NCI-H510A (cell line): ENCODE data around the gene MKX.

ENCODE experiments used
- DNase-seq: peaks from one replicate; lab custom pipeline; 2025; lab: John Stamatoyannopoulos, UW

The MKX gene

DNA sequence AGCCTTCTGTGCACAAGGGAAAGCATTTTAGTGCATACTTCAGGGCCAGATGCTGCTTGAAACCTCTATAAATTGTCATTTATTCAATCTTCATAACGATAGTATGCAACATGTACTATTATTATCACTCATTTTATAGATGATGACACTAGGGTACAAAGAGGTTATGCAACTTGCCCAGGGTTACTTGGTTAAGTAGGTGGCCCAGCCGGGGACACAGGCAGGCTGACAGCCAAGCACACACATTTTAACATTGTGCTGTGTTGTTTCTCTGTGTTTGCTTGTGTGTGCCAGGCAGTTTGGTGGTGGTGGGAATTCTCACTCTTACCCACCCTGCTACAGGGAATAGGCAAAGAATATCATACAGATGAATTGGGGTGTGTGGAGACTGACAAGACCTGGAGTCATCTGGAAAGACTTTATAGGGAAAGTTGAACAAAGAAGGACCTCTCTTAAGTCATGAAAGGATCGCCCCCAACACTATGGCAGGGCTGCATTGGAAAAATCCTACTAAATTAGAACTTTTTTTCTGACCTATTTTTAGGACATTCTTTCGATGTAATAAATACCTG lies 98.9 kb downstream of the MKX start:
- no peak for DNase-seq

DNA sequence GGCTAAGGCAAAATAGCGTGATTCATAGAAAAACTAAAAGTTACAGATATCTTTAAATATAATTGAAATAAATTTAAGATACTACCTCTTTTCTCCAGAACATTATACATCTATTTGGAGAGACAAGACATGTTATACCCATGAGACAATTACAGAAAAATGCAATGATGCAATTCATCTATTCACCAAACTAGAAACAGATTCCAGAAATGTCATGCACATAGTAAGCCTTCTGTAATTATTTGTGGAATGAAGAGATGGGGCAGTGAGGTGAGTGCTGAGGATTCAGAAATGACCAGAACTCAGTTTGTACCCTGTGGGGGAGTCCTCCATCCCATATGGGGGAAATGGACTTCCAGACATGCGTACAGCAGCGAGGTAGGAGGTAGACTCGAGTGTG lies 99.4 kb downstream of the MKX start:
- no peak for DNase-seq

DNA sequence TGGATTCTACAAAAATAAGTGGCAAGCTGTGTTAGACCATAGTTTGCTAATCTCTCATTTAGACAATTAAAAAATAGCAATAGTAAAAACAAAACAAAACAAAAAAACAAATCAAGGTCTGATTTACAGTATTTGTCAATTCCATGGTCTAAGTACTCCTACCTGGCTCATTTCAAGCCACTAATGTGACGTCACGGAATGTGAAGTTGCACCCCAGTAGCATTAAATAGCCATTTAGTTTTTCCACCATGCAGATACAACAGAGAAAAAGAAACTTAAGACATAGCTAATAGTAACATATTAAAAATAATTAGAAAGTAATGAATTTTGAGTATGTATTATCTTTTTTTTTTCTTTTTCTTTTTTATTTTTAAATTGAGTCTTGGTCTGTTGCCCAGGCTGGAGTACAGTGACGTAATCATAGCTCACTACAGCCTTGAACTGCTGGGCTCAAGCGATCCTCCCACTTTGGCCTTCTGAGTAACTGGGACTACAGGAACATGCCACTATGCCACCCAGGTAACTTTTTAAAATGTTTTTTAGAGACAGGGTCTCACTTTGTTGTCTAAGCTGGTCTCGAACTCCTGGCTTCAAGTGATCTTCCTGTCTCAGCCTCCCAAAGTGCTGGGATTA lies 101.2 kb downstream of the MKX start:
- no peak for DNase-seq

DNA sequence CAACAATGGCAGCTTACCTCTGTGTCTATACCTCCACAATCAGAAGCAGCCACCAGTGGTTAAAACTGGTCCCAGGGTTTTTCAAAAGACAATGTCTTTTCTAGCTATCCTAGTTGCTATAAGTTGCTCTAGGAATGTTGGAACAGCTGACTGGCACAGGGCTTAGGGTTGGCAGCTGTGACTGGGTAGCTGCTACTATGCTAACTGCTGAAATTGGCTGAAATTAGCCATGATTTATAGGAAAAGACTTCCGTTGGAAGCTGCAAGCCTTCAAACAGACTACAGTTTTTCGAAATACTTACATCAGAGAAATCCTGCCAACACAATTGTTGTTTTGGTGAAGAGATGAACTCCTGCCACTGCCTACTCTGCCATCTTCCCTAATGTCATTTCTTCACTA lies 102.3 kb downstream of the MKX start:
- no peak for DNase-seq

DNA sequence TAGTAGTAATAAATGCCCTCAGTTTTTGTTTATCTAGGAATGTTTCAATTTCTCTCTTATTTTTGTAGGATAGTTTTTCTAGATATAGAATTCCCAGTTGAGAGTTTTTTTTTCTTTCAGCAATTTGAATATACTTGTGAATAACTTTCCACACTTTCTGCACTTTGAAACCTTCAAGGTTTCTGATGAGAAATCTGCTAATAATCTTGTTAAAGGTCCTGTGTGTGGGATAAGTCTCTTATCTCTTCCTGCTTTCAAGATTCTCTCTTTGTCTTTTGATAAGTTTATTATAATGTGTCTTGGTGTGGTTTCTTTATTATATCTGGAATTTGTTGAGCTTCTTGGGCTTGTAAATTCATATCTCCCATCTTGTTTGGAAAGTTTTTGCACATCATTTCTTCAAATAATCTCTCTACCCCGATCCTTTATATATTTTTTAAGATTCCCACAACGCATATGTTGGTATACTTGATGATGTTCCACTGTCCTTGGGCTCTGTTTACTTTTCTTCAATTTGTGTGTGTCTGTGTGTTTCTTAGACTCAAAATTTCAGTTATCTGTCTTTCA lies 103.5 kb downstream of the MKX start:
- DNase-seq: no peak

DNA sequence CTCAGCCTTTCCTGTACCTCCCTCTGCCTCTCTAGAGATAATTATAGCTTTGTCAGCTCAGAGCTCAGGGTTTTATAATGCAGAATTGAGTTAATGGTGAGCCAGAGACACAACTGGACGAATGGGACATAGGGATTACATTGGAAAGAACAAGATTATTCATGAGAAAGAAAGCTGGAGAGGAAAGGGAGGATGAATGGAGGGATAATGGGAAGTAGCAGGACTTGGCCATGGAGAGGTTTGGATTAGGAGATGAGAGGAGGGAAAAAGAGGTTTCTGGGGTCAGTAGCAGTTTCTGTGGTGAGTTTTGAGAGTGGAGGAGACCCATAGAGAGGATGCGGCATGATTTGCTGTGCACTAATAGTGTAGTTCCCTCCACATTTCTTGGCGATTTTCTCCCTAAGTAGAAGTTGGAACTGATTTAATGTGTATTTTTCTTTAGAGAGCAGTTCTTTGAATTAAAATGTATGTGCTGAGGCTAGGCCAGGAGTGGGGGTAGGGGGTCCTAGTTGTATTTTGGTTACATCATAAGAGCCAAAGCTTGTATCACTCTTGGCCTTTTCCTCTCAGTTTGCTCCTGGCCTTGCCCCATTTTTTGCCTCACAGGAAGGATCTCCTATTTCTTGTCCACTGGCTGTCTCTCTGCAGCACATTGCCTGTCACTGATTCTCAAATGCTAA lies 107.4 kb downstream of the MKX start:
- DNase-seq: no peak

DNA sequence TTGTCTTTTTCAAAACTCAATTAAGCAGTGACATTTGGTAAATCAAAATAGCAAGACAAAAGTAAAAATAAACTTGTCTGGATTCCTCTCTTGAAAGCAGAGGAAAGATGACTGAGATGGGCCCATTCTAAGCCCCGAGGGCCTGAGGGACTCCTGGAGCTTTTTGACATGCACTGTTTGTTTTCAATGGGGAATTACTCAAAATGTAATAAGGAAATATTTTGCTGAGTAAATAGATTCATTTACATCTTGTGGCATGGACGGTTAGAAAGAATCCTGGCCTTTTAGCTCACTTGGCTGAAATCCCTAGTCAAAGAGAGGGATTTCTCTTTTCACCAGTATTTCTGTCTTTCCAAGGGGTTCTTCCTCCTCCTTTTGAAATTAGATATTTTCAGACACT lies 108.0 kb downstream of the MKX start:
- no peak for DNase-seq

DNA sequence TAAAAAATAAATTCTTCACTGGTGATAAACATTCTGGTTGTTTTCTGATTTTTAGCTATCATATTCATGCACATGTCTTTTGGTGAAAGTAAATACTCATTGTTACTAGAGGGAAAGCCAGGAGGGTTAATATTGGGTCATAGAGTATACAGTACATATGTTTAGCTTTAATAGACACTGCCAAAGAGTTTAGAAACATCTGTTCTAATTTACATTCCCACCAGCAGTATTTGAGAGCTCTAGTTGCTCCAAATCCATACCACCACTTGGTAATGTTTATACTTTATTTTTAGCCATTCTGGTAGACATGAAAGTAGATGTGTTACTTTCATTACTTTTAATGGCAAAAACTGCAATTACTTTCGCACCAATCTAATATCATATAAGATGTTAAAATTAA lies 108.8 kb downstream of the MKX start:
- no peak for DNase-seq

DNA sequence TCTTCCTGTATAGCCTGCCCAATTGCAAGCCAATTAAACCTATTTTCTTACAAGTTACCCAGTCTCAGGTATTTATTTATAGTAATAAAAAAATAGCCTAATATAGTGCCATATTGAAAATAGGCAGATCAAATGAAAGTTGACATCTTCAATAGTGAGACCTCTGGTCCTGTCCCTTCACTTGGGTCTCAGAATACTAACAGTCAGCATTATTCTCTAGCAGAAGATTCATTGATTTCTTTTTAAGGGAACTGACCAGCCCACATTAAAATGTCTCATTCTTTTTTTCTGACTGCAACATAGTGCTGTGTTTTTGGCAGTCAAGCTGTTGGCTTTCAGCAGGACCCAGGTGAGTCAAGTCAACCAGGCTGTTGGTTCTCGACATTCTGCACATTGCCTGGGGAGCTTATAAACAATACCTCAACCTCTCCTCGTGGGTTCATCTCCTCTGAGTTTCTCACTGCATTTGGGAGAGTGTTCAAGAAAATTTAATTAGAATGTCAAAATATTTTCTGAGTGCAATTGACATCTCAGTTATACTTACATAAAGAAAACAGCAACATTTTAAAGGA lies 109.8 kb downstream of the MKX start:
- no peak for DNase-seq

DNA sequence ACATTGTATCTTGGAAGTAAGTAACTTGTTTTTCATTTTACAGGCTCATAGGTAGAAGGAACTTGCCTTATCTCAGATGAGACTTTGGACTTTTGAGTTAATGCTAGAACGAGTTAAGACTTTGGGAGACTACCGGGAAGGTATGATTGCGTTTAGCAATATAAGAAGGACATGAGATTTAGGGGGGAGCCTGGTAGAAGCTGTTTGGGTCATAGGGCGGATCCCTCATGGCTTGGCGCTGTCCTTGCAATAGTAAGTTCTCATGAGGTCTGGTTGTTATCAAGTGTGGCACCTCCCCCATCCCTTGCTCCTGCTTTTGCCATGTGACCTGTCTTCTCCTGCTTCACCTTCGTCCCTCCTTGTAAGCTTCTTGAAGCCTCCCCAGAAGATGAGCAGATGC lies 110.3 kb downstream of the MKX start:
- no peak for DNase-seq

DNA sequence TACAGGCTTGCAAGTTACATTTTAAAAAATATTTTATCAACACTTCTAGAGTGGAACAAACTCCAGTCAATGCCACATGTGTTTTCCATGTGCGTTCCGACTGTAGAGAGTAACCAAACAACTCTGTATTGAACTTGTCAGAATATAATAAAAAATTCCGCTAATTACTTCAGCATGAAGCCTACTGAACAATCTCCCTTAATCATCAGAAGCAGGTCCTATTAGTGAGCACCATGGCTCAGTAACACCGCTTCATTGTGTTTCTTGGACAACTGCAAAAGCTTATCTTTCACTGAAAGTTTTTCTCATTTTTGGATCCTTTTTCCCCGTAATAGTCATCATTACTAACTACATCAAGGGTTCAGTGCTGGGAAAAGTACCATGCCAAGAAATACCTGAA lies 117.0 kb downstream of the MKX start:
- DNase-seq: no peak

DNA sequence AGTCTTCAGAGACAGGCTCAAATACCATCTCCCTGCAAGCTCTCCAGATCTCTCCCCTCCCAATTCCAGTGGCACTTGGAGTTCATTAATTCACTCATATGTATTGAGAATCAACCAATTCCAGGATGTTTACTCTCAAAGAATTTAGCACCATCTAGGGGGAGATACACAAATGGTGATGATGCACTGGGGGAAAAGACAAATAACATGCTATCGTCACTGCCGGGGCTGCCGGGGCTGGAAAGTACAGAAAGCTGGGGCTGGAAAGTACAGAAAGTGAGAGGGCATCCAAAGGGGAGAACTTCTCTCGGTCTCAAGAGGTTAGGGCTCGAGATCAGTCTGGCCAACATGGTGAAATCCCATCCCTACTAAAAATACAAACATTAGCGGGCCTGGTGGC lies 118.7 kb downstream of the MKX start:
- DNase-seq: no peak

DNA sequence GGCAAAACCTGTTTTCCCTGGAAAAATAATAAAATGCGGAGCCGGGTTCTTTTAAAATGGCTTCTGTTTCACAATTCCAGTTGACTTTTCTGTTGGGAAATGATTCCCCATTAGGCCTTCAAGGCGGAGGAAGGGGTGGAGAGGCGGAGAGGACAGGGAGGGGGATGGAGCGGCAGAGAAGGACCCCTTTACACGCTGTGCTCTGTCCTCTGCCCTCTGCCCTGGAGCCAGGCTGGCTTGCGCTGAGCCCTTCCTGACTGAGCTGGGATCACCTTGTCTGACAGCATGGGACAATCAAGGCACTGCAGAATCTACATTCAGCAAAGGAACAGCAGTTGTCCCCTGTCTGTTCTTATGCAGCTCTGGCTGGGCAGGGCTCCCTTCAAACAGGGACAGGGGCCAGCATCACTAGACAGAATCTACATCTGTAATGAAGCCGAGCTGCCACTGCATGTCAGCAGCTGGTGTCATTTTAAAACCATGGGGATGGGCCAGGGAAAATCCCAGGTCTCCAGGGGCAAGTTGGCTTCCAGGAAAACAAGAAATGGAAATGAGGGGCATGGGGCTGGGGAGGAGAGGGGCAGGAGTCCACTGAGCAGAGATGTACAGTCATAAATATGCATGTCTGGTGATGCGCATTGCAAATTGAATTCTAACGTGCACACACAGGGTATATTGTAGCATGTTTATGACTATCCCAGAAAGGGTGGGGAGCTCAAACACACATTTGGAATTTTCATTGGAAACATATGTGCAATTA lies 120.0 kb downstream of the MKX start:
- DNase-seq: no peak

DNA sequence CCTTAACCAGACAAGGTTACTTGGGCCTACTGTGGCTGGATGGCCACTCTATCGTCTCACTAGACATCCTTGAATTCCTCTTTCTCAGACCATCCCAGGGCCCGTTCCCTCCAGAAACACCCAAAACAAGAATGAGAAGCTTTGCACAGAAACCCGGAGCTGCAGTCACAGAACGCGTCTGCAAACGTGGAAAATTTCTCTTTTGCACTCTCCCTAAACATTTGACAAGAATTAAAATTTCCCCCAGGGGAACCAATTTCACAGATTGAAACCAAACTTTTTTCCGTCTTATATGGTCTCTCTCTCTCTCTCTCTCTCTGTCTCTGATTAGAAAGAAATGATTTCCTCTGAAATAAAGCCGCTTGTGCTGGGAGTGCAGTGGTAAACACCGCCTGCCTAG lies 120.7 kb downstream of the MKX start:
- no peak for DNase-seq
